Measurements from ENCODE around the gene CCNYL1.

DNA sequence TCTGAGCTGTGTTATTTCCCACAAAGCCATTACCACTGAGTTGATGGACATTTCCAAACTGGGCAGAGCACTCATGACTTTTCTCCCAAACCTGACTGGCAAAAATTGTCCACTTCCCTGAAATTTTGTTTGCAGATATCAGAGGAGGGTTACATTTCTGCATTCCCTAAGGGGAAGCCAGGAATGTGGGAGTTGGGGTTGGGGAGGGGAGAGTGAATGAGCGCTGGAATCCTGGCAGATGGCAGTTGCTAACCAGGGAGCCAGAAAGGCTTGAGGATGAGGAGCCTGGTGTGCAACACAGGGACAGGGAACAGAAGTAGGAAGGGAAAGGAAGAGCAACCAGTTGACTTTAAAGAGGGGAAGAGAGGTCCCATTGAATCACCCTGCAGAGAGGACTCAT is 14.0 kb upstream of the CCNYL1 start:
- no peak for TF ChIP-seq POLR2A (IDR thresholded peaks at IDR 0.05)
- TF ChIP-seq, protein P1, sequence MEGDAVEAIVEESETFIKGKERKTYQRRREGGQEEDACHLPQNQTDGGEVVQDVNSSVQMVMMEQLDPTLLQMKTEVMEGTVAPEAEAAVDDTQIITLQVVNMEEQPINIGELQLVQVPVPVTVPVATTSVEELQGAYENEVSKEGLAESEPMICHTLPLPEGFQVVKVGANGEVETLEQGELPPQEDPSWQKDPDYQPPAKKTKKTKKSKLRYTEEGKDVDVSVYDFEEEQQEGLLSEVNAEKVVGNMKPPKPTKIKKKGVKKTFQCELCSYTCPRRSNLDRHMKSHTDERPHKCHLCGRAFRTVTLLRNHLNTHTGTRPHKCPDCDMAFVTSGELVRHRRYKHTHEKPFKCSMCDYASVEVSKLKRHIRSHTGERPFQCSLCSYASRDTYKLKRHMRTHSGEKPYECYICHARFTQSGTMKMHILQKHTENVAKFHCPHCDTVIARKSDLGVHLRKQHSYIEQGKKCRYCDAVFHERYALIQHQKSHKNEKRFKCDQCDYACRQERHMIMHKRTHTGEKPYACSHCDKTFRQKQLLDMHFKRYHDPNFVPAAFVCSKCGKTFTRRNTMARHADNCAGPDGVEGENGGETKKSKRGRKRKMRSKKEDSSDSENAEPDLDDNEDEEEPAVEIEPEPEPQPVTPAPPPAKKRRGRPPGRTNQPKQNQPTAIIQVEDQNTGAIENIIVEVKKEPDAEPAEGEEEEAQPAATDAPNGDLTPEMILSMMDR (IDR thresholded peaks at IDR 0.05), result no peak

Measured in vagina (tissue), 2 donors.